ENCODE measurements around the gene FAM241A.

DNA sequence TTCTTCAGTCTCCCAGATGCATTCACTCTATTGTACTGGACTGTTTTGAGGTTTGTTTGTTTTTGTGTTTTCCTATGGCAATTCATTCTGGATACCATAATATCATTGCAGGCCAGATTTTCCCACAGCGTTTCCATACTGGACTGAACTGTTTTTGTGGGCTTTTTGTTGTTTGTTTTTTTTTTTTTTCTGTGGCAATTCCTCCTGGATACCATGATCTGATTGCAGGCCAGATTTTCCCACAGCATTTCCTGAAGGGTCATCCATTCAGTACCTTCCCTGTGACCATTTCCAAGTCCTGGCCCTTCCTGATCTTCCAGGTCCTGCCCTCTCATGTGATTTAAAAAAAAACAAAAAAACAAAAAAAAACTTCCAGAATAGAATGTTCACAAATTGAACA, 33.9 kb upstream of the FAM241A start:
- TF ChIP-seq, protein P1, sequence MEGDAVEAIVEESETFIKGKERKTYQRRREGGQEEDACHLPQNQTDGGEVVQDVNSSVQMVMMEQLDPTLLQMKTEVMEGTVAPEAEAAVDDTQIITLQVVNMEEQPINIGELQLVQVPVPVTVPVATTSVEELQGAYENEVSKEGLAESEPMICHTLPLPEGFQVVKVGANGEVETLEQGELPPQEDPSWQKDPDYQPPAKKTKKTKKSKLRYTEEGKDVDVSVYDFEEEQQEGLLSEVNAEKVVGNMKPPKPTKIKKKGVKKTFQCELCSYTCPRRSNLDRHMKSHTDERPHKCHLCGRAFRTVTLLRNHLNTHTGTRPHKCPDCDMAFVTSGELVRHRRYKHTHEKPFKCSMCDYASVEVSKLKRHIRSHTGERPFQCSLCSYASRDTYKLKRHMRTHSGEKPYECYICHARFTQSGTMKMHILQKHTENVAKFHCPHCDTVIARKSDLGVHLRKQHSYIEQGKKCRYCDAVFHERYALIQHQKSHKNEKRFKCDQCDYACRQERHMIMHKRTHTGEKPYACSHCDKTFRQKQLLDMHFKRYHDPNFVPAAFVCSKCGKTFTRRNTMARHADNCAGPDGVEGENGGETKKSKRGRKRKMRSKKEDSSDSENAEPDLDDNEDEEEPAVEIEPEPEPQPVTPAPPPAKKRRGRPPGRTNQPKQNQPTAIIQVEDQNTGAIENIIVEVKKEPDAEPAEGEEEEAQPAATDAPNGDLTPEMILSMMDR (IDR thresholded peaks at IDR 0.05): no peak
- TF ChIP-seq POLR2A (IDR thresholded peaks at IDR 0.05): no peak

Measured in lower leg skin (tissue), 3 donors.